K562 (cell line): ENCODE results near the gene SLC26A3. TPM values are rescaled to one million over a fixed set of nuclear protein-coding genes. Genes with fewer than 3 reads are reported as not detected.

Experiments used
- ATAC-seq: fragments of 200-7000 bp; cut with Tn5 transposase; 3 replicates; pipeline ENCODE4 v1.9.1; 2020; ENCODE audit warnings: moderate library complexity
- BruUV-seq: library from RNA; stranded (reverse); fragments of 400-500 nt; replicated peaks from 2 replicates; lab custom pipeline; 2021; lab: Mats Ljungman, UMichigan
- CTCF ChIA-PET: fragments of 300-600 bp; formaldehyde crosslinking; extraction: SDS; loops from one replicate; lab custom pipeline; 2021; ENCODE audit warnings: low intra/inter-chr PET ratio; lab: Yijun Ruan, JAX
- POLR2A ChIA-PET: fragments of 300-600, 350-650 bp; sonication (Branson Sonifier 250); formaldehyde crosslinking; extraction: SDS; loops from one replicate; lab custom pipeline; 2021; ENCODE audit warnings: antibody characterized with exemption, inconsistent platforms; lab: Yijun Ruan, JAX
- DNase-seq, 4 experiments: peaks; one replicate each; pipeline versions ENCODE4 v3.0.0 to v3.0.0-alpha.2; 2011 to 2018; ENCODE audit warnings: low spot score in 3 of 4, mixed read lengths in 3 of 4; ENCODE audit errors: extremely low read depth in 1 of 4
- FAIRE-seq: peaks from 2 replicates; lab custom pipeline; 2011; peaks lifted over from hg19 to GRCh38; lab: Jason Lieb, UNC
- H2AFZ ChIP-seq: 2 replicates; pipeline ENCODE4 v1.6.0; 2011; ENCODE audit warnings: low read depth, low read length, control low read depth, inconsistent platforms
- H3K27ac ChIP-seq: fragments of 200-600 bp; 3 replicates; pipeline ENCODE4 v1.8.0; 2011; ENCODE audit warnings: low read depth, mild to moderate bottlenecking, control low read depth, inconsistent platforms, low read length, moderate library complexity, mixed read lengths; ENCODE audit errors: extremely low read depth
- H3K27me3 ChIP-seq, 2 experiments: fragments of 300-600 bp in 1 of 2; 2 replicates in 1 of 2; 3 replicates in 1 of 2; pipeline versions ENCODE4 v1.6.0 to v1.8.0; 2011; ENCODE audit warnings: inconsistent platforms in 2 of 2, low read length in 2 of 2, mild to moderate bottlenecking in 1 of 2, mixed read lengths in 1 of 2, moderate library complexity in 1 of 2; ENCODE audit not compliant: control insufficient read depth in 2 of 2, insufficient read depth in 2 of 2
- H3K36me3 ChIP-seq: fragments of 300-600 bp; 3 replicates; pipeline ENCODE4 v1.8.0; 2011; ENCODE audit warnings: mild to moderate bottlenecking, low read length, inconsistent platforms; ENCODE audit not compliant: control insufficient read depth, insufficient read depth
- H3K4me1 ChIP-seq, 2 experiments: fragments of 200-600 bp in 1 of 2; replicated peaks in 1 of 2; 2 replicates in 1 of 2; 3 replicates in 1 of 2; pipeline versions ENCODE4 v1.5.1 to v1.8.0; 2011; ENCODE audit warnings: inconsistent platforms in 2 of 2, low read length in 2 of 2, mild to moderate bottlenecking in 1 of 2, mixed read lengths in 1 of 2, moderate library complexity in 1 of 2; ENCODE audit not compliant: control insufficient read depth in 2 of 2, insufficient read depth in 2 of 2
- H3K4me2 ChIP-seq: 2 replicates; pipeline ENCODE4 v1.6.1; 2011; ENCODE audit warnings: low read length, control low read depth, inconsistent platforms, mixed read lengths; ENCODE audit not compliant: insufficient read depth
- H3K4me3 ChIP-seq: fragments of 200-600 bp; sonication (generic), shearing (Covaris generic); 2 replicates; pipeline ENCODE4 v1.5.1; 2016; ENCODE audit warnings: control low read depth, inconsistent platforms
- H3K79me2 ChIP-seq: fragments of 200-600 bp; 3 replicates; pipeline ENCODE4 v1.8.0; 2011; ENCODE audit warnings: low read length, inconsistent platforms; ENCODE audit not compliant: control insufficient read depth, insufficient read depth
- H3K9ac ChIP-seq, 2 experiments: 2 replicates each; pipeline versions ENCODE4 v1.6.0 to v1.6.1; 2011; ENCODE audit warnings: low read depth in 2 of 2, low read length in 2 of 2, control low read depth in 1 of 2, inconsistent platforms in 1 of 2, mild to moderate bottlenecking in 1 of 2, mixed read lengths in 1 of 2; ENCODE audit not compliant: insufficient read depth in 1 of 2
- H3K9me1 ChIP-seq: one replicate; pipeline ENCODE4 v1.6.0; 2011; ENCODE audit warnings: inconsistent platforms, mild to moderate bottlenecking, low read length, moderate library complexity; ENCODE audit not compliant: control insufficient read depth, insufficient read depth
- H3K9me3 ChIP-seq: replicated peaks from 2 replicates; pipeline ENCODE4 v1.5.1; 2011; ENCODE audit warnings: low read depth, low read length, inconsistent platforms; ENCODE audit not compliant: control insufficient read depth, insufficient read depth
- H4K20me1 ChIP-seq: replicated peaks from 2 replicates; pipeline ENCODE4 v1.6.1; 2011; ENCODE audit warnings: low read length, inconsistent platforms, mixed read lengths; ENCODE audit not compliant: control insufficient read depth, insufficient read depth
- CHD1 ChIP-seq: fragments of 200-600 bp; sonication (generic); IDR thresholded peaks from one replicate; pipeline ENCODE4 v1.6.1; 2012; ENCODE audit warnings: mild to moderate bottlenecking, moderate library complexity, low read length, inconsistent platforms
- EP400 ChIP-seq: fragments of 450-650 bp; IDR thresholded peaks from 2 replicates; pipeline ENCODE4 v1.6.1; 2017; ENCODE audit warnings: antibody characterized with exemption, mild to moderate bottlenecking, moderate library complexity
- ERF ChIP-seq: fragments of 450-650 bp; formaldehyde crosslinking; IDR thresholded peaks from 2 replicates; pipeline ENCODE4 v1.4.0; 2020; ENCODE audit warnings: mild to moderate bottlenecking, mixed read lengths
- EWSR1 ChIP-seq: fragments of 450-650 bp; IDR thresholded peaks from 2 replicates; pipeline ENCODE4 v1.6.1; 2018; ENCODE audit warnings: borderline replicate concordance, mild to moderate bottlenecking, low read depth, moderate library complexity; ENCODE audit not compliant: partially characterized antibody
- FOXA1 ChIP-seq: fragments of 450-650 bp; IDR thresholded peaks from 2 replicates; pipeline ENCODE4 v1.6.1; 2016; ENCODE audit warnings: mild to moderate bottlenecking, borderline replicate concordance
- GTF2E2 ChIP-seq: fragments of 200-800 bp; sonication (Bioruptor generic); IDR thresholded peaks from 2 replicates; pipeline ENCODE4 v1.6.1; 2016; ENCODE audit warnings: missing genetic modification characterization, missing compliant biosample characterization
- IRF1 ChIP-seq: sonication (generic); formaldehyde crosslinking; IDR thresholded peaks from 2 replicates; pipeline ENCODE4 v1.8.0; 2022; ENCODE audit warnings: missing genetic modification reagents, mild to moderate bottlenecking, borderline replicate concordance
- KDM1A ChIP-seq, 2 experiments: fragments of 450-650 bp; IDR thresholded peaks; 2 replicates each; pipeline ENCODE4 v1.6.1; 2016; ENCODE audit warnings: mild to moderate bottlenecking in 2 of 2
- MCM2 ChIP-seq: fragments of 450-650 bp; IDR thresholded peaks from 2 replicates; pipeline ENCODE4 v1.6.1; 2017; ENCODE audit warnings: low read depth, mild to moderate bottlenecking
- RBM34 ChIP-seq: fragments of 200-400 bp; formaldehyde crosslinking; IDR thresholded peaks from 2 replicates; pipeline ENCODE4 v1.6.1; 2018; ENCODE audit warnings: low read length, borderline replicate concordance; ENCODE audit not compliant: insufficient read depth
- STAT5B ChIP-seq: fragments of 250-450 bp; sonication (Bioruptor Pico); IDR thresholded peaks from 2 replicates; pipeline ENCODE4 v1.8.0; 2021; ENCODE audit warnings: mild to moderate bottlenecking, inconsistent platforms
- ZFX ChIP-seq: sonication (generic); formaldehyde crosslinking; IDR thresholded peaks from 2 replicates; pipeline ENCODE4 v1.8.0; 2022; ENCODE audit warnings: mild to moderate bottlenecking, missing genetic modification reagents, moderate library complexity
- ZNF609 ChIP-seq: sonication (generic); formaldehyde crosslinking; IDR thresholded peaks from 2 replicates; pipeline ENCODE4 v1.8.1; 2023; ENCODE audit warnings: missing genetic modification reagents, mild to moderate bottlenecking, borderline replicate concordance
- ZNF696 ChIP-seq: fragments of 250-450 bp; sonication (Bioruptor Pico); conservative IDR thresholded peaks from 2 replicates; pipeline ENCODE4 v1.4.0; 2020; ENCODE audit warnings: mild to moderate bottlenecking, moderate library complexity
- ZNF75A ChIP-seq: fragments of 450-650 bp; formaldehyde crosslinking; IDR thresholded peaks from 2 replicates; pipeline ENCODE4 v1.4.0; 2020; ENCODE audit warnings: mild to moderate bottlenecking
- ZNF76 ChIP-seq: fragments of 250-450 bp; sonication (Bioruptor Pico); IDR thresholded peaks from 2 replicates; pipeline ENCODE4 v1.4.0; 2020; ENCODE audit warnings: mild to moderate bottlenecking, moderate library complexity, borderline replicate concordance
- in situ Hi-C: fragments of 300-500 bp; cut with MboI; formaldehyde crosslinking; loops from 4 replicates; pipeline ENCODE4 v1.15.0; 2018; ENCODE audit warnings: inconsistent platforms, mixed read lengths
- intact Hi-C: fragments of 100-400 bp; cut with micrococcal nuclease; formaldehyde crosslinking; loops from 2 replicates; pipeline ENCODE4 v1.14.2; 2022
- polyA plus RNA-seq, 8 experiments: library from polyadenylated mRNA; depleted of rRNA in 4 of 8; stranded (reverse) in 5 of 8; unstranded in 3 of 8; fragments of >200 nt; fragmentation: Nextera tagmentation in 2 of 8; fragmentation: Illumina TruSeq in 1 of 8; extraction: Ambion mirVana in 2 of 8; extraction: Trizol in 1 of 8; gene quantifications; 2 replicates each; pipeline versions ENCODE4 v1.2.1 to v1.2.3, GENCODE V29; 2011 to 2014; ENCODE audit warnings: inconsistent platforms in 1 of 8, missing spikeins in 1 of 8
- total RNA-seq, 7 experiments: library from RNA; depleted of rRNA in 6 of 7; stranded (reverse); fragments of >200 nt in 6 of 7; fragmentation: Illumina TruSeq in 2 of 7; extraction: Trizol in 2 of 7; gene quantifications; 2 replicates each; pipeline versions ENCODE4 v1.2.1 to v1.2.3, GENCODE V29; 2011 to 2021; ENCODE audit warnings: low replicate concordance in 1 of 7

SLC26A3 gene
- total and polyA plus RNA-seq, 9 of the 15 experiments (the other 6 are each of a cell fraction or from before 2014, with no cell fraction given), result 0.86 TPM; not detected in 8

- in situ Hi-C loops, result no loop called here
- no peak overlapping the region for H3K4me2 ChIP-seq
- ATAC-seq, result no peak
- H3K4me3 ChIP-seq, result no peak overlapping the region
- no peaks in the 10 kb centered on the region for H3K9me3 ChIP-seq
- peaks cover 0 to 4% of the 10 kb centered on the region in 2 experiments; a peak in 2 of 5 replicates for H3K4me1 ChIP-seq
- H3K79me2 ChIP-seq, result no peaks in the 10 kb centered on the region
- no peaks in the 10 kb centered on the region for H3K9me1 ChIP-seq
- no peak overlapping the region for H3K9ac ChIP-seq
- no peaks in the 10 kb centered on the region for H4K20me1 ChIP-seq
- H3K36me3 ChIP-seq, result no peaks in the 10 kb centered on the region
- FAIRE-seq, result no peak
- CTCF ChIA-PET, result interaction anchor here (0.7 kb wide), 1 partner anchor 14 kb away, joined by 3 read pairs; no protein-coding TSS in a partner anchor
- no peak overlapping the region for H2AFZ ChIP-seq
- no peak for DNase-seq
- intact Hi-C loops, result no loop called here
- BruUV-seq, result no TSS peak
- no peak overlapping the region for H3K27ac ChIP-seq
- POLR2A ChIA-PET, result interaction anchor here (0.6 to 1.6 kb wide), 5 partner anchors 8 to 103 kb away, joined by 3 to 4 read pairs (median 3); no protein-coding TSS in a partner anchor
- peaks cover 0 to 7% of the 10 kb centered on the region in 2 experiments; a peak in 2 of 5 replicates for H3K27me3 ChIP-seq
- TF ChIP-seq ZNF75A (CRISPR knock-in tag), result no peak
- no peak for TF ChIP-seq STAT5B (CRISPR knock-in tag)
- TF ChIP-seq GTF2E2 (tag), result no peak
- no peak for TF ChIP-seq IRF1 (CRISPR knock-in tag)
- TF ChIP-seq MCM2, result no peak
- TF ChIP-seq RBM34, result no peak
- no peak for TF ChIP-seq ZNF696 (CRISPR knock-in tag)
- TF ChIP-seq EWSR1, result no peak
- TF ChIP-seq FOXA1, result no peak
- TF ChIP-seq ZNF76, result no peak
- no peak for TF ChIP-seq ZNF609 (CRISPR knock-in tag)
- no peak for TF ChIP-seq EP400
- no peak for TF ChIP-seq ERF (CRISPR knock-in tag)
- TF ChIP-seq KDM1A (IDR thresholded peaks at IDR 0.05), result no peak
- no peak for TF ChIP-seq CHD1
- TF ChIP-seq ZFX (CRISPR knock-in tag), result no peak
Observed at GRCh38 chr7:107846324-107846723, 43.3 kb upstream of the SLC26A3 start.
